ENCODE data around the gene ABI3BP. TPM values are rescaled to one million over a fixed set of nuclear protein-coding genes. Genes with fewer than 3 reads are reported as not detected.

ABI3BP gene
- polyA plus RNA-seq, 3 donors, result not detected

DNA sequence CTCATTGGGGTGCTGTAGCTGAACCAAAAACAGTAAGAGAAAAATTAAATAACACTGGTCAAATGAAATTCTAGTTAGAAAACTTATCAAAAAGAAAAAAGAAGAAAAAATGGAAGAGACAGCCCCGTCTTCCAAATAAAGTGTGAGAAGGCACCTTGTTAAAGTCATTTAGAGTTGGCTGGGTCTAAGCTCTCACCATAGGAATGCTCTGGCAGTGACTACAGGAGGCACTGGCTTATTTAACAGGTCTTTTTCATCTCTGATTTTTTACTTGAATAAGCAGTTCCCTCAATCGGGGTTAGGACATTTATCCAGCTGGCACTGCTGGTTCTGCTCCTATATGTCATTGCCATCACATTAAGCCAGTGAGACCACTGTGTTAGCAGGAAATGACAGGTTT, 1.6 kb upstream of the ABI3BP start:
- no peak for DNase-seq
- WGBS (ENCODE audit: insufficient coverage), result 80% methylated on average over 1 of the region's 2 CpGs
- H3K9me3 ChIP-seq (replicated peaks in 1 of 2; ENCODE audit: control insufficient read depth in 1 of 2, insufficient read depth in 1 of 2, low read length in 2 of 2), result no peaks in the 10 kb centered on the region
- H3K4me1 ChIP-seq (ENCODE audit: control insufficient read depth in 1 of 2, insufficient read depth in 2 of 2, low read length in 2 of 2), result no peaks in the 10 kb centered on the region
- no peak overlapping the region for H3K9ac ChIP-seq (ENCODE audit: insufficient read depth, low read length, poor library complexity, severe bottlenecking)
- H3K27ac ChIP-seq (ENCODE audit: low read depth in 1 of 2, low read length in 2 of 2), result no peak overlapping the region
- no peaks in the 10 kb centered on the region for H3K36me3 ChIP-seq (replicated peaks in 1 of 2; ENCODE audit: control insufficient read depth in 1 of 2, insufficient read depth in 2 of 2, low read length in 2 of 2)
- Mint-ChIP-seq H3K27ac (no peak overlapping the region), H3K9me3 (peaks cover 0 to 3% (median 0%) of the 10 kb centered on the region in 7 donors), H3K27me3 (ENCODE audit: low read depth in 3 of 3) (peaks cover 0 to 6% (median 4%) of the 10 kb centered on the region in 3 donors), H3K4me1 (peaks cover 5% of the 10 kb centered on the region), H3K4me3 (no peak overlapping the region), H3K36me3 (no peaks in the 10 kb centered on the region)
- no peak overlapping the region for H3K4me3 ChIP-seq (replicated peaks in 1 of 3; ENCODE audit: low read depth in 2 of 3, low read length in 3 of 3)
- intact Hi-C loops (cut with micrococcal nuclease), result no loop called here
- TF ChIP-seq, protein P1, sequence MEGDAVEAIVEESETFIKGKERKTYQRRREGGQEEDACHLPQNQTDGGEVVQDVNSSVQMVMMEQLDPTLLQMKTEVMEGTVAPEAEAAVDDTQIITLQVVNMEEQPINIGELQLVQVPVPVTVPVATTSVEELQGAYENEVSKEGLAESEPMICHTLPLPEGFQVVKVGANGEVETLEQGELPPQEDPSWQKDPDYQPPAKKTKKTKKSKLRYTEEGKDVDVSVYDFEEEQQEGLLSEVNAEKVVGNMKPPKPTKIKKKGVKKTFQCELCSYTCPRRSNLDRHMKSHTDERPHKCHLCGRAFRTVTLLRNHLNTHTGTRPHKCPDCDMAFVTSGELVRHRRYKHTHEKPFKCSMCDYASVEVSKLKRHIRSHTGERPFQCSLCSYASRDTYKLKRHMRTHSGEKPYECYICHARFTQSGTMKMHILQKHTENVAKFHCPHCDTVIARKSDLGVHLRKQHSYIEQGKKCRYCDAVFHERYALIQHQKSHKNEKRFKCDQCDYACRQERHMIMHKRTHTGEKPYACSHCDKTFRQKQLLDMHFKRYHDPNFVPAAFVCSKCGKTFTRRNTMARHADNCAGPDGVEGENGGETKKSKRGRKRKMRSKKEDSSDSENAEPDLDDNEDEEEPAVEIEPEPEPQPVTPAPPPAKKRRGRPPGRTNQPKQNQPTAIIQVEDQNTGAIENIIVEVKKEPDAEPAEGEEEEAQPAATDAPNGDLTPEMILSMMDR (IDR thresholded peaks at IDR 0.05), result no peak
- no peaks in the 10 kb centered on the region for H3K27me3 ChIP-seq (ENCODE audit: control insufficient read depth in 2 of 2, insufficient read depth in 2 of 2, low read length in 2 of 2)
- H2AFZ ChIP-seq (ENCODE audit: insufficient read depth, low read depth, low read length, poor library complexity, severe bottlenecking), result no peak overlapping the region
- H3K4me2 ChIP-seq (replicated peaks; ENCODE audit: extremely low read depth, low read length, poor library complexity, severe bottlenecking), result no peak overlapping the region
- no peaks in the 10 kb centered on the region for H4K20me1 ChIP-seq (ENCODE audit: insufficient read depth, low read length)
- H3K79me2 ChIP-seq (ENCODE audit: insufficient read depth, low read length), result no peaks in the 10 kb centered on the region

DNA sequence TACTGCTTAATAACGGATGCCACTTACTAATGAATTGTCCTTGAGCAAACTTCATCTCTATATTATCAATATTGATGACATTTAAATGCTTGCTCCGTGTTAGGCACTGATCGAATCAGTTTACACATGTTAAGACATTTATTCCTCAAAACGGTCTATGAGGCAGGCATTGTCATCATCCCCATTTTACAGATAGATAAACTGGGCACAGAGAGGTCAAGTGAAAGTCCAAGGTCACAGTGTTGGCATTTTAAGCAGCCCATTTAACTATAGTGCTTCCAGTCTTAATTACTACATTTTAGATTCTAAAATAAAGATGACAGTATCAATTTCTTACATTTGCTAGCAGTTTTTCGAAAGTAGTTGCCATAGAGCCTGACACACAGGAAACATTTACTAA, 966 bp upstream of the ABI3BP start:
- 83% methylated on average over 2 of the region's 5 CpGs for WGBS (ENCODE audit: insufficient coverage)
- Histone ChIP-seq H3K27ac (ENCODE audit: low read depth in 1 of 2, low read length in 2 of 2) (no peak overlapping the region), H4K20me1 (ENCODE audit: insufficient read depth, low read length) (no peaks in the 10 kb centered on the region), H3K4me1 (ENCODE audit: control insufficient read depth in 1 of 2, insufficient read depth in 2 of 2, low read length in 2 of 2) (no peaks in the 10 kb centered on the region), H3K79me2 (ENCODE audit: insufficient read depth, low read length) (no peaks in the 10 kb centered on the region), H3K4me3 (replicated peaks in 1 of 3; ENCODE audit: low read depth in 2 of 3, low read length in 3 of 3) (no peak overlapping the region), H2AFZ (ENCODE audit: insufficient read depth, low read depth, low read length, poor library complexity, severe bottlenecking) (no peak overlapping the region), H3K9me3 (replicated peaks in 1 of 2; ENCODE audit: control insufficient read depth in 1 of 2, insufficient read depth in 1 of 2, low read length in 2 of 2) (no peaks in the 10 kb centered on the region), H3K36me3 (replicated peaks in 1 of 2; ENCODE audit: control insufficient read depth in 1 of 2, insufficient read depth in 2 of 2, low read length in 2 of 2) (no peaks in the 10 kb centered on the region), H3K27me3 (ENCODE audit: control insufficient read depth in 2 of 2, insufficient read depth in 2 of 2, low read length in 2 of 2) (no peaks in the 10 kb centered on the region), H3K4me2 (replicated peaks; ENCODE audit: extremely low read depth, low read length, poor library complexity, severe bottlenecking) (no peak overlapping the region), H3K9ac (ENCODE audit: insufficient read depth, low read length, poor library complexity, severe bottlenecking) (no peak overlapping the region)
- Mint-ChIP-seq H3K4me1 (peaks cover 5% of the 10 kb centered on the region), H3K9me3 (peaks cover 0 to 2% (median 0%) of the 10 kb centered on the region in 7 donors), H3K27me3 (ENCODE audit: low read depth in 3 of 3) (peaks cover 0 to 6% (median 4%) of the 10 kb centered on the region in 3 donors), H3K4me3 (no peak overlapping the region), H3K36me3 (no peaks in the 10 kb centered on the region), H3K27ac (no peak overlapping the region)
- TF ChIP-seq, protein P1 (IDR thresholded peaks at IDR 0.05), result no peak
- intact Hi-C loops (cut with micrococcal nuclease), result no loop called here
- no peak for DNase-seq

All from CD14-positive monocyte (primary cell).